Endothelial cell of umbilical vein (primary cell): Measurements from ENCODE around the gene PI4KB. TPM values are rescaled to one million over a fixed set of nuclear protein-coding genes. Genes with fewer than 3 reads are reported as not detected.

Experiments
- BruUV-seq: library from RNA; stranded (reverse); fragments of 400-500 nt; replicated peaks from 2 replicates; lab custom pipeline; 2021; lab: Mats Ljungman, UMichigan
- CTCF ChIA-PET: fragments of 300-600, 350-600 bp; sonication (Branson Sonifier 250); formaldehyde crosslinking; loops from one replicate; lab custom pipeline; 2021; ENCODE audit warnings: antibody characterized with exemption, inconsistent platforms; lab: Charles Lee
- POLR2A ChIA-PET: fragments of 300-600, 350-600 bp; sonication (Branson Sonifier 250); formaldehyde crosslinking; loops from one replicate; lab custom pipeline; 2021; ENCODE audit warnings: antibody characterized with exemption, inconsistent platforms; lab: Charles Lee
- DNase-seq: peaks from one replicate; pipeline ENCODE4 v3.0.0-alpha.2; 2011; ENCODE audit warnings: low read depth, low spot score
- FAIRE-seq: peaks from 2 replicates; lab custom pipeline; 2011; peaks lifted over from hg19 to GRCh38; lab: Jason Lieb, UNC
- H2AFZ ChIP-seq: 2 replicates; pipeline ENCODE4 v1.6.0; 2012; ENCODE audit warnings: low read depth, low read length, control low read depth, inconsistent platforms
- H3K27ac ChIP-seq: 2 replicates; pipeline ENCODE4 v1.5.1; 2011; ENCODE audit warnings: low read depth, mild to moderate bottlenecking, control low read depth, low read length, moderate library complexity; ENCODE audit not compliant: insufficient read depth
- H3K27me3 ChIP-seq, 2 experiments: 2 replicates each; pipeline versions ENCODE4 v1.6.0 to v1.6.1; 2011; ENCODE audit warnings: low read length in 2 of 2, mixed read lengths in 1 of 2; ENCODE audit not compliant: control insufficient read depth in 2 of 2, insufficient read depth in 2 of 2
- H3K36me3 ChIP-seq, 2 experiments: 2 replicates in 1 of 2; 3 replicates in 1 of 2; pipeline ENCODE4 v1.5.1; 2011; ENCODE audit warnings: low read length in 2 of 2, mild to moderate bottlenecking in 1 of 2, moderate library complexity in 1 of 2; ENCODE audit not compliant: control insufficient read depth in 2 of 2, insufficient read depth in 2 of 2; ENCODE audit errors: extremely low read depth in 1 of 2
- H3K4me1 ChIP-seq: 3 replicates; pipeline ENCODE4 v1.5.1; 2011; ENCODE audit warnings: mild to moderate bottlenecking, low read length; ENCODE audit not compliant: control insufficient read depth, insufficient read depth; ENCODE audit errors: extremely low read depth
- H3K4me2 ChIP-seq: 2 replicates; pipeline ENCODE4 v1.6.1; 2011; ENCODE audit warnings: low read length, control low read depth, mixed read lengths; ENCODE audit not compliant: insufficient read depth
- H3K4me3 ChIP-seq, 3 experiments: fragments of 200-600 bp in 1 of 3; sonication (generic), shearing (Covaris generic) in 1 of 3; replicated peaks in 1 of 3; 2 replicates each; pipeline ENCODE4 v1.5.1; 2011 to 2016; ENCODE audit warnings: control low read depth in 3 of 3, low read length in 3 of 3, mild to moderate bottlenecking in 2 of 3, inconsistent platforms in 1 of 3, low read depth in 1 of 3, moderate library complexity in 1 of 3; ENCODE audit not compliant: insufficient read depth in 1 of 3
- H3K79me2 ChIP-seq: 2 replicates; pipeline ENCODE4 v1.6.0; 2012; ENCODE audit warnings: low read length, inconsistent platforms; ENCODE audit not compliant: control insufficient read depth, insufficient read depth
- H3K9ac ChIP-seq: replicated peaks from 2 replicates; pipeline ENCODE3; 2011; ENCODE audit warnings: low read length, control low read depth; ENCODE audit not compliant: insufficient read depth; ENCODE audit errors: extremely low read depth
- H3K9me1 ChIP-seq: replicated peaks from 3 replicates; pipeline ENCODE4 v1.6.0; 2011; ENCODE audit warnings: mild to moderate bottlenecking, low read length; ENCODE audit not compliant: control insufficient read depth, insufficient read depth; ENCODE audit errors: extremely low read depth
- H3K9me3 ChIP-seq: replicated peaks from 2 replicates; pipeline ENCODE4 v1.5.1; 2012; ENCODE audit warnings: low read length, inconsistent platforms; ENCODE audit not compliant: control insufficient read depth, insufficient read depth
- H4K20me1 ChIP-seq: replicated peaks from 2 replicates; pipeline ENCODE3; 2011; ENCODE audit warnings: mild to moderate bottlenecking, low read length; ENCODE audit not compliant: control insufficient read depth, insufficient read depth; ENCODE audit errors: extremely low read depth
- EZH2 ChIP-seq: IDR thresholded peaks from 2 replicates; pipeline ENCODE4 v1.6.1; 2012; ENCODE audit warnings: borderline replicate concordance, low read depth, mild to moderate bottlenecking, moderate library complexity, low read length, inconsistent platforms; ENCODE audit not compliant: severe bottlenecking
- FOS ChIP-seq: IDR thresholded peaks from 2 replicates; pipeline ENCODE4 v1.6.1; 2011; ENCODE audit warnings: mild to moderate bottlenecking, low read length, moderate library complexity, borderline replicate concordance; ENCODE audit not compliant: insufficient read depth
- GATA2 ChIP-seq: IDR thresholded peaks from 2 replicates; pipeline ENCODE4 v1.7.0; 2011; ENCODE audit warnings: low read depth, mild to moderate bottlenecking, moderate library complexity, mixed read lengths, low read length; ENCODE audit not compliant: insufficient read length, insufficient read depth
- JUN ChIP-seq: IDR thresholded peaks from 2 replicates; pipeline ENCODE4 v1.6.1; 2011; ENCODE audit warnings: borderline replicate concordance, low read depth; ENCODE audit not compliant: insufficient read length, insufficient read depth
- MYC ChIP-seq: IDR thresholded peaks from one replicate; pipeline ENCODE4 v1.6.1; 2011; ENCODE audit warnings: mild to moderate bottlenecking, low read depth, low read length
- POLR2A ChIP-seq: IDR thresholded peaks from 2 replicates; pipeline ENCODE4 v1.6.1; 2012; ENCODE audit warnings: low read depth, mild to moderate bottlenecking, control low read depth, low read length
- POLR2AphosphoS5 ChIP-seq: IDR thresholded peaks from 2 replicates; pipeline ENCODE4 v1.6.1; 2012; ENCODE audit warnings: low read depth, mild to moderate bottlenecking, control low read depth, low read length, moderate library complexity; ENCODE audit not compliant: insufficient read depth
- dilution Hi-C: fragments of 300-500 bp; cut with MboI; formaldehyde crosslinking; loops from one replicate; pipeline ENCODE4 v1.15.0; 2019; ENCODE audit warnings: low sequenced_read_pairs; ENCODE audit not compliant: extremely low pct_ligation_motif_present
- intact Hi-C: fragments of 100-400 bp; cut with micrococcal nuclease; formaldehyde crosslinking; loops from one replicate; pipeline ENCODE4 v1.10.0; 2022
- polyA plus RNA-seq, 4 experiments: library from polyadenylated mRNA; depleted of rRNA in 3 of 4; stranded (reverse) in 3 of 4; unstranded in 1 of 4; fragments of >200 nt; gene quantifications; 2 replicates each; pipeline versions ENCODE4 v1.2.1 to v1.2.3, GENCODE V29; 2011 to 2012; ENCODE audit warnings: missing spikeins in 1 of 4
- total RNA-seq: library from RNA; stranded (reverse); gene quantifications from 2 replicates; pipeline ENCODE4 v1.2.3, GENCODE V29; 2021
- TF ChIP-seq, protein P1 (sequence below): IDR thresholded peaks from 2 replicates; pipeline ENCODE4 v1.6.1; 2011; ENCODE audit not compliant: insufficient read depth, insufficient read length
- TF ChIP-seq, protein P2 (sequence below), 2 donors: IDR thresholded peaks; 1 replicate in 1 of 2; 2 replicates in 1 of 2; pipeline ENCODE4 v1.5.1; 2011; ENCODE audit warnings: low read length in 2 of 2, mild to moderate bottlenecking in 2 of 2, moderate library complexity in 2 of 2, control low read depth in 1 of 2, inconsistent platforms in 1 of 2, low read depth in 1 of 2; ENCODE audit not compliant: insufficient read depth in 1 of 2; ENCODE audit errors: extremely low read depth in 1 of 2

Gene PI4KB
- total and polyA plus RNA-seq, 2 donors (not counting 3 experiments of a cell fraction or from before 2014, with no cell fraction given): 60.9 to 67.8 TPM

DNA sequence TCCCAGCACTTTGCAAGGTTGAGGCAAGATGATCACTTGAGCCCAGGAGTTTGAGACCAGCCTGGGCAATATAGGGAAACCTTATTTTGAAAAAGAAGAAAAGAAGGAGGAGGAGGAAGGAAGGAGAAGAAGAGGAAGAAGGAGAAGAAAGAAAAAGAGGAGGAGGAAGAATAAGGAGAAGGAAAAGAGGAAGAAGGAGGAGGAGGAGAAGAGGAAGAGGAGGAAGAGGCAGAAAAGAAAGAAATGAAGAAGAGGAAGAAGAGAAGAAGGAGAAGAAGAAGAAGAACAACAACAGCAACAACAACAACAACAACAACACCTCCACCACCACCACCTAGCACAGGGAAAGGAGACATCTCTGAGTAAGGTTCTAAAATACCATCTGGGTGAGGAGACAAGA lies 34.7 kb upstream of the PI4KB start:
- Histone ChIP-seq H3K9ac (no peak overlapping the region), H2AFZ (no peak overlapping the region), H3K27ac (no peak overlapping the region), H3K79me2 (no peaks in the 10 kb centered on the region), H3K27me3 (no peaks in the 10 kb centered on the region), H3K4me2 (no peak overlapping the region), H4K20me1 (no peaks in the 10 kb centered on the region), H3K4me3 (no peak overlapping the region), H3K9me3 (no peaks in the 10 kb centered on the region), H3K4me1 (no peaks in the 10 kb centered on the region), H3K36me3 (no peaks in the 10 kb centered on the region), H3K9me1 (no peaks in the 10 kb centered on the region)
- DNase-seq (no peak), FAIRE-seq (no peak)
- ChIA-PET POLR2A (interaction anchor here (0.6 kb wide), 2 partner anchors 9 to 77 kb away, joined by 3 read pairs; no protein-coding TSS in a partner anchor), CTCF (no interaction called here)
- intact Hi-C loops: no loop called here
- TF ChIP-seq MYC: no peak
- dilution Hi-C loops: no loop called here
- no TSS peak for BruUV-seq

DNA sequence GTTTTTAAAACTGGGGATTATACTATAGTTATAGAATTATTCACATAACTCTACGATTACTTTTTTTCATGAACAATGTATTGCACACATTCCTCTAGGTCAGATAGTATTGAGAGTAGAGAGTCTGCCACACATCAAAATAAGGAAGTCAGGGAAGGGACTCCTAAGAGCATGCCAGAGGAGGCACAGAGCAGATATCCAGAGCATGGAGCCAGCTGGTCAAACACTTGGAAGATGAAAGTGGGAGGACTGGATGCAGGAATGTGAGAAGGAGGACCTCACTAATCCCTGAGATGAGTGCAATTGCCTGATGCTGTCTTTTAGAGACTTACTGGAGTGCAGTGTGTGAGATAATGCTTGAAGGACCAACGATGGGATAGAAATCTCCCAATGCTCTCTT lies 29.5 kb upstream of the PI4KB start:
- dilution Hi-C loops: no loop called here
- no peaks in the 10 kb centered on the region for H3K27me3 ChIP-seq
- POLR2A ChIA-PET: interaction anchor here (0.6 kb wide), 1 partner anchor 22 kb away, joined by 3 read pairs; no protein-coding TSS in a partner anchor
- H3K9me3 ChIP-seq: no peaks in the 10 kb centered on the region
- intact Hi-C loops: no loop called here
- FAIRE-seq (no peak), DNase-seq (no peak)
- no peaks in the 10 kb centered on the region for H3K4me1 ChIP-seq
- no peak overlapping the region for H2AFZ ChIP-seq
- H3K4me3 ChIP-seq: no peak overlapping the region
- no peaks in the 10 kb centered on the region for H3K9me1 ChIP-seq
- H3K27ac ChIP-seq: no peak overlapping the region
- no peaks in the 10 kb centered on the region for H4K20me1 ChIP-seq
- no TSS peak for BruUV-seq
- no peaks in the 10 kb centered on the region for H3K79me2 ChIP-seq
- H3K4me2 ChIP-seq: no peak overlapping the region
- TF ChIP-seq POLR2A: no peak
- no peak for TF ChIP-seq FOS
- TF ChIP-seq, protein P1, sequence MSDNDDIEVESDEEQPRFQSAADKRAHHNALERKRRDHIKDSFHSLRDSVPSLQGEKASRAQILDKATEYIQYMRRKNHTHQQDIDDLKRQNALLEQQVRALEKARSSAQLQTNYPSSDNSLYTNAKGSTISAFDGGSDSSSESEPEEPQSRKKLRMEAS: no peak
- TF ChIP-seq MYC: no peak
- no peak for TF ChIP-seq EZH2
- no peak for TF ChIP-seq POLR2AphosphoS5
- TF ChIP-seq JUN: no peak
- no peak for TF ChIP-seq GATA2
- TF ChIP-seq, protein P2, sequence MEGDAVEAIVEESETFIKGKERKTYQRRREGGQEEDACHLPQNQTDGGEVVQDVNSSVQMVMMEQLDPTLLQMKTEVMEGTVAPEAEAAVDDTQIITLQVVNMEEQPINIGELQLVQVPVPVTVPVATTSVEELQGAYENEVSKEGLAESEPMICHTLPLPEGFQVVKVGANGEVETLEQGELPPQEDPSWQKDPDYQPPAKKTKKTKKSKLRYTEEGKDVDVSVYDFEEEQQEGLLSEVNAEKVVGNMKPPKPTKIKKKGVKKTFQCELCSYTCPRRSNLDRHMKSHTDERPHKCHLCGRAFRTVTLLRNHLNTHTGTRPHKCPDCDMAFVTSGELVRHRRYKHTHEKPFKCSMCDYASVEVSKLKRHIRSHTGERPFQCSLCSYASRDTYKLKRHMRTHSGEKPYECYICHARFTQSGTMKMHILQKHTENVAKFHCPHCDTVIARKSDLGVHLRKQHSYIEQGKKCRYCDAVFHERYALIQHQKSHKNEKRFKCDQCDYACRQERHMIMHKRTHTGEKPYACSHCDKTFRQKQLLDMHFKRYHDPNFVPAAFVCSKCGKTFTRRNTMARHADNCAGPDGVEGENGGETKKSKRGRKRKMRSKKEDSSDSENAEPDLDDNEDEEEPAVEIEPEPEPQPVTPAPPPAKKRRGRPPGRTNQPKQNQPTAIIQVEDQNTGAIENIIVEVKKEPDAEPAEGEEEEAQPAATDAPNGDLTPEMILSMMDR (IDR thresholded peaks at IDR 0.05; ENCODE audit: extremely low read depth in 1 of 2, insufficient read depth in 1 of 2, low read depth in 1 of 2, low read length in 2 of 2): no peak
- no peaks in the 10 kb centered on the region for H3K36me3 ChIP-seq
- CTCF ChIA-PET: interaction anchor here (1.0 to 1.6 kb wide), 4 partner anchors 16 to 56 kb away, joined by 3 to 8 read pairs (median 4); no protein-coding TSS in a partner anchor
- no peak overlapping the region for H3K9ac ChIP-seq
